ENCODE results near the gene ZNF22. TPM values are rescaled to one million over a fixed set of nuclear protein-coding genes. Genes with fewer than 3 reads are reported as not detected.

ZNF22 gene
- total RNA-seq, 1 experiment from 2014 or later, result 36.9 TPM

GRCh38 chr10:44994752-44995530 lies 5.8 kb upstream of the ZNF22 start:
- H3K79me1 ChIP-seq (ENCODE audit: insufficient read depth, low read depth, low read length, poor library complexity, severe bottlenecking), result no peaks in the 10 kb centered on the region
- H3K4me2 ChIP-seq (ENCODE audit: insufficient read depth, insufficient read length, low read length), result no peak overlapping the region
- no CpG with 5 or more reads among the region's 9 CpGs for whole genome bisulfite sequencing (ENCODE audit: extremely low coverage, insufficient read length, low lambda C conversion rate)
- no peaks in the 10 kb centered on the region for H3K9me3 ChIP-seq (ENCODE audit: control insufficient read depth, low read depth, low read length)
- H3K27me3 ChIP-seq (ENCODE audit: insufficient read depth, low read length), result no peaks in the 10 kb centered on the region
- no peak overlapping the region for H2BK12ac ChIP-seq (ENCODE audit: insufficient read length, low read depth, low read length)
- H2BK120ac ChIP-seq (ENCODE audit: low read depth, low read length, poor library complexity, severe bottlenecking), result no peak overlapping the region
- H3K27me3 Mint-ChIP-seq (ENCODE audit: low read depth), result peaks cover 8% of the 10 kb centered on the region
- H4K8ac ChIP-seq (replicated peaks; ENCODE audit: insufficient read length, low read depth, low read length), result no peak overlapping the region
- H3T11ph ChIP-seq (ENCODE audit: low read length), result no peak overlapping the region
- H3K4me1 Mint-ChIP-seq, result peaks cover 55 to 59% of the 10 kb centered on the region in 2 experiments
- H3K4me1 ChIP-seq (ENCODE audit: insufficient read depth, low read length), result no peaks in the 10 kb centered on the region; the same call in none of the 2 replicates
- H3K27ac ChIP-seq (ENCODE audit: insufficient read length, low read depth, low read length), result no peak overlapping the region
- H3K23me2 ChIP-seq (ENCODE audit: insufficient read length, low read depth, low read length, poor library complexity, severe bottlenecking), result no peaks in the 10 kb centered on the region
- H4K91ac ChIP-seq (ENCODE audit: insufficient read length, low read depth, low read length), result peak overlapping the region; percentile 35
- H3K36me3 Mint-ChIP-seq (ENCODE audit: insufficient read depth in 1 of 3, low read depth in 3 of 3), result peaks cover 3 to 21% (median 5%) of the 10 kb centered on the region in 3 experiments; a peak in 5 of 7 replicates
- no peak overlapping the region for H3K9ac ChIP-seq (ENCODE audit: extremely low read depth, insufficient read length, low read length)
- no peak overlapping the region for H3K18ac ChIP-seq (ENCODE audit: insufficient read length, low read depth, low read length)
- H2BK20ac ChIP-seq (ENCODE audit: low read depth, low read length, poor library complexity, severe bottlenecking), result no peak overlapping the region
- no peak overlapping the region for H2BK15ac ChIP-seq (ENCODE audit: low read depth, low read length)
- H3K9me3 Mint-ChIP-seq, result peaks cover 0 to 3% of the 10 kb centered on the region in 2 experiments; a peak in 3 of 5 replicates
- H2BK5ac ChIP-seq (ENCODE audit: insufficient read length, low read length), result no peak overlapping the region
- TF ChIP-seq CTCF (conservative IDR thresholded peaks at IDR 0.05), result no peak
- no peak overlapping the region for H3K4me3 Mint-ChIP-seq
- H4K20me1 ChIP-seq (ENCODE audit: control insufficient read depth, insufficient read depth, insufficient read length), result no peaks in the 10 kb centered on the region
- no peak overlapping the region for H3K23ac ChIP-seq (ENCODE audit: insufficient read length, low read depth, low read length)
- H4K5ac ChIP-seq (ENCODE audit: insufficient read length, low read depth, low read length), result no peak overlapping the region
- no peak overlapping the region for H3K4ac ChIP-seq (ENCODE audit: low read depth, low read length)
- no peak overlapping the region for H3K56ac ChIP-seq (ENCODE audit: insufficient read length, low read depth, low read length)
- H2AK5ac ChIP-seq (ENCODE audit: insufficient read length, low read length), result no peak overlapping the region
- H3K27ac Mint-ChIP-seq, result peak overlapping the region in 1 of 3 experiments; percentile 61; a peak in 2 of 7 replicates
- H3K79me2 ChIP-seq (ENCODE audit: insufficient read depth, low read length), result no peaks in the 10 kb centered on the region
- no peak for DNase-seq
- no peak overlapping the region; the same call in 1 of the 2 replicates for H3K14ac ChIP-seq (ENCODE audit: insufficient read depth, low read length)
- H2AFZ ChIP-seq (ENCODE audit: low read length), result no peak overlapping the region

Measured in H9 (cell line).